GM20431 (cell line): Measurements from ENCODE around the gene CTU2.

Experiments used
- in situ Hi-C: fragments of 300-500 bp; cut with MseI, MboI; formaldehyde crosslinking; loops from one replicate; pipeline ENCODE4 v1.15.0; 2020; ENCODE audit warnings: low sequenced_read_pairs; ENCODE audit not compliant: unreplicated experiment

Gene CTU2

DNA sequence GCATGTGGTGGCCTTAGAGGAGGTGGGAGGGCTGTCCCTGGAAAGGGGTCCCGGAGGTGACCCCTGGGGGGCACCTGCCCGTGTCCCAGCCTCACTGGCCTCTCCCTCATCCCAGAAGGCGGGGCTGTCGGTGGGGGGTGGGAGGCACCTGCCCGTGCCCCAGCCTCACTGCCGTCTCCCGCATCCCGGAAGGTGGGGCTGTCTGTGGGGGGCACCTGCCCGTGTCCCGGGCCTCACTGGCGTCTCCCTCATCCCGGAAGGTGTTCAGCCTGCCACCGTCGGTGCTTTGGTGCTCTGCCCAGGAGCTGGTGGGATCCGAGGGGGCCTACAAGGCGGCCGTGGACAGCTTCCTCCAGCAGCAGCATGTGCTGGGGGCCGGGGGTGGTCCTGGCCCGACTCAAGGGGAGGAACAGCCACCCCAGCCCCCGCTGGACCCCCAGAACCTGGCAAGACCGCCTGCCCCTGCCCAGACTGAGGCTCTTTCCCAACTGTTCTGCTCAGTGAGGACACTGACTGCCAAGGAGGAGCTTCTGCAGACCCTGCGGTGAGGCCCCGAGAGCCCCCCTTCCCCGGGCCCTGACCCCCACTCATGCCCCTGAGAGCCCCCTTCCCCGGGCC is 6.2 kb downstream of the CTU2 start:
- in situ Hi-C loops, result no loop called here

DNA sequence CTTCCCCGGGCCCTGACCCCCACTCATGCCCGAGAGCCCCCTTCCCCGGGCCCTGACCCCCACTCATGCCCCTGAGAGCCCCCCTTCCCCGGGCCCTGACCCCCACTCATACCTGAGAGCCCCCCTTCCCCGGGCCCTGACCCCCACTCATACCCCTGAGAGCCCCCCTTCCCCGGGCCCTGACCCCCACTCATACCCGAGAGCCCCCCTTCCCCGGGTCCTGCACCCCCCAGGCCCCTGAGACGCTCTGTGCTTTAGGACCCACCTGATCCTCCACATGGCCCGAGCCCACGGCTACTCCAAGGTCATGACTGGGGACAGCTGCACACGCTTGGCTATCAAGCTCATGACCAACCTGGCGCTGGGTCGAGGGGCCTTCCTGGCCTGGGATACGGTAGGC is 6.8 kb downstream of the CTU2 start:
- in situ Hi-C loops, result no loop called here

- in situ Hi-C loops, result no loop called here
These were observed 7.5 kb downstream of the CTU2 start for GRCh38 chr16:88713568-88714419.

GRCh38 chr16:88714420-88715302 is 8.4 kb downstream of the CTU2 start:
- in situ Hi-C loops, result no loop called here

GRCh38 chr16:88715312-88716190 is 9.2 kb downstream of the CTU2 start:
- in situ Hi-C loops, result no loop called here

- in situ Hi-C loops, result no loop called here
These were observed 9.9 kb downstream of the CTU2 start for GRCh38 chr16:88716201-88716600.

DNA sequence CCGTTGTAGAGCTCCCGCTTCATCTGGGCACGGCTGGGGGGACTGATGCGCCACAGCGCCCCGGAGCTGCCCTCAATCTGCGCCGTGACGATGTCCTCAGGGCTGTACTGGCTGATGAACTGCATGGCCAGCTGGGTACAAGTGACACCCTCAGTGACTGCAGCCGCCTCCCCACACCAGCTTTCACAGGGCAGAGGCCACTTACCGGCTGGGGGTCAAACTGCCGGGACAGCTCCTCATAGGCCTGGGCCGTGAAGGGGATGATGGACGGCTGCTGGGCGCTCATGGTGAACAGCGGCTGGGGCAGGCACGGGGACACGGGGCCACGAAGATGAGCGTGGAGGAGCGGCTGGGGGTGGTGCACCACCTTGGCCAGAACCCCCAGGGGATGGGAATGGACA is 10.3 kb downstream of the CTU2 start:
- in situ Hi-C loops, result no loop called here

- in situ Hi-C loops, result no loop called here
These were observed 11.9 kb downstream of the CTU2 start for GRCh38 chr16:88718178-88718577.

- in situ Hi-C loops, result no loop called here
These were observed 13.1 kb downstream of the CTU2 start for GRCh38 chr16:88719267-88719932.

DNA sequence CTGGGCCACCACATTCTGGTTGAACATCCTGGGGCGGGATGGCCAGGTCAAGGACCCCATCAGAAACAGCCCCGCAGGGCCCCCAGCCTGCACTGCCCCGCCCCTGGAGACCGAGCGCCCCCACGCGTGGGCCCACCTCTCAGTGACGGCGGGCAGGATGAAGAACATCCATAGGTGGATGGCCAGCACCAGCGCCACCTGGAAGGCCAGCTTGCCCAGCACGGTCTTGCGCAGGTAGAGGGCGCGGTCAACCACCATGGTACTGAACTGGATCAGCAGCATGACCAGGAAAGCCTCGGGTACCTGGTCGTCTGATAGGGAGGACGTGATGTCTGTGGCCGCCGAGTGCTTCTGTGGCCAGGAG is 13.6 kb downstream of the CTU2 start:
- in situ Hi-C loops, result no loop called here

- in situ Hi-C loops, result no loop called here
These were observed 14.2 kb downstream of the CTU2 start for GRCh38 chr16:88720396-88720970.

- in situ Hi-C loops, result no loop called here
These were observed 14.9 kb downstream of the CTU2 start for GRCh38 chr16:88721236-88721635.

GRCh38 chr16:88721815-88722755 is 15.8 kb downstream of the CTU2 start:
- in situ Hi-C loops, result no loop called here

- in situ Hi-C loops, result no loop called here
These were observed 16.6 kb downstream of the CTU2 start for GRCh38 chr16:88722784-88723506.

DNA sequence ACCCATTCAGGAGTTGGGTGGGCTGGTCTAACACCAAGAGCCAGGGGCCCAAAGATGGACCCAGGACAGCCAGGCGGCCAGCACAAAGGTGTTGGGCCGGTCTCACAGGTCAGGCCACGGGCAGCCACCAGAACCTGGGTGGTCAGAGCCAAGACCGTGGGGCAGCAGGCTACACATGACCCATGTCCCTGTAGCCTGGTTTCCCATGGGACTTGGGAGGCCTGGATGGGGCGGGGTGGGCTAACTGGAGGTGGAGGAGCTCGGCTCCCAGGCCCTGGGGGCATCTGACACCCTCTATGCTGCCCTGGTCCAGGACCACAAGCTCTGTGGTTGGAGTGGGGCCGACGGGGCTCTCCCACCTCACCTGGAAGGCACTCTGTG is 17.2 kb downstream of the CTU2 start:
- in situ Hi-C loops, result no loop called here

GRCh38 chr16:88723911-88724310 is 17.6 kb downstream of the CTU2 start:
- in situ Hi-C loops, result no loop called here

GRCh38 chr16:88724855-88725555 is 18.7 kb downstream of the CTU2 start:
- in situ Hi-C loops, result no loop called here
